Stimulated activated CD8-positive, alpha-beta memory T cell treated with anti-CD3 and anti-CD28 coated beads, Interleukin-2, amount 100 ng/mL, for 1 hour (primary cell): ENCODE data around the gene CADPS2.

Experiments
- DNase-seq, 2 donors: peaks; one replicate each; pipeline ENCODE4 v3.0.0-alpha.2; 2020; ENCODE audit warnings: low read depth in 2 of 2

CADPS2 gene

DNA sequence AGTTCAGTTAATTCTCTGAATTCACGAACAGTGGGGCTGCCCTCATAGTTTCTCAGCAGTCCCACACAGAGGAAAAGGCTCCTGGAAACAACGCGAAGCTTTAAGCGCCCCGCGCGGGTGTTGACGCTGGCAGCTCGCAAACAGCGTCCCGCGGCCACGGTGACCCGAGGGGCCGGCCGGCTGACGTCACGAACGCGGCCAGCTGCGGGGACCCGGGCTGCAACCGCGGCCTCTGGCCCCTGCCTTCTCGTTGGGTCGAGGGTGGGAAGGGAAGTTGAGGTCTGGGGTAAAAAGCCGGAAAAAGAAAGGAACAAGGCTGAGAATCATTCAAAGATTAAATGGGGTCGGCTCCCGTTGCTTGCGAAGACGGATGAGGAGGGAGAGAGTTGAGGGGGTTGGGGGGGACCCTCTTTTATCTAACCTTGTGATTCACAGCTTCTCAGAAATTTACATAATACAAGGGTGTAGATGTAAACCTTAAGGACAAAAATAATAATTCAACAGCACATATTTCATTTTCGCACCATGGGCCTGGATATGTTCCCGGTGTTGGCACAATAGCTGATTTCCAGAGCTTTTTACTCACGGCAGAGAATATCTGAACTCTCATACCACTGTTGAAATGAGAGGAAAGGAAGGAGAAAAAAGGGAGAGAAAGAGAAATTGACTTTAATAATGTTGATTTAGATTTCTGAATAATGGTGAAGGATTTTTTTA, 574.4 kb downstream of the CADPS2 start:
- DNase-seq = no peak

DNA sequence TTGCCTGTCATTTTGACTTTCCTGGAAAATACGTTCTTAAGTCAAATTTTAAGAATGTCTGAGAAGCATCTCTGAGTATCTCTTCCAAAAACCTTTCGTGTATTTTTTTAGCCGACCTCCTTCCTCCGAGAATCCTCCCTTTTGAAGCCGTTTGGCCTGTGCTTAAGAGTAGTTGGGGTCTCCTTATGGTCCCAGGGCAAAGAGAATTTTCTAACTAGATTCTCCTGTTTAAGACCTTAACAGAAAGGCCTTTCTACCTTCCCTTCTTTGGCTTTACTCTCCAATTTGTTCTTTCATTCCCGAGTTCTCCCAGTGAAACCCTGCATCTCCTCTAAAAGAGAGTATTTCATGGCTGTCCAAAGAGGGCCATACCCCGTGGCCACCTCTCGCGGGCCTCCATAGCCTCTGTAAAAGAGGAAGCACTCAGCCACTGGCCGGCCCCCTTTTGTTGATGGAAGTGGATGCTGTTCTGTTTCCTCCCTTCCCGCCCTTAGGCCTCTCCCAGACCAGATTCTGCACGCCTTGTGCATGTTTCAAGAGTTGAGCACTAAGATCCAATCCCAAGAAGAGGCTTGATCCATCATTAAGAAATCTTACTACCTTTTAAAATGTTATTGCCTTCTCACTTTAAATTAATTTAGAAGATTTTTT, 575.1 kb downstream of the CADPS2 start:
- no peak for DNase-seq

DNA sequence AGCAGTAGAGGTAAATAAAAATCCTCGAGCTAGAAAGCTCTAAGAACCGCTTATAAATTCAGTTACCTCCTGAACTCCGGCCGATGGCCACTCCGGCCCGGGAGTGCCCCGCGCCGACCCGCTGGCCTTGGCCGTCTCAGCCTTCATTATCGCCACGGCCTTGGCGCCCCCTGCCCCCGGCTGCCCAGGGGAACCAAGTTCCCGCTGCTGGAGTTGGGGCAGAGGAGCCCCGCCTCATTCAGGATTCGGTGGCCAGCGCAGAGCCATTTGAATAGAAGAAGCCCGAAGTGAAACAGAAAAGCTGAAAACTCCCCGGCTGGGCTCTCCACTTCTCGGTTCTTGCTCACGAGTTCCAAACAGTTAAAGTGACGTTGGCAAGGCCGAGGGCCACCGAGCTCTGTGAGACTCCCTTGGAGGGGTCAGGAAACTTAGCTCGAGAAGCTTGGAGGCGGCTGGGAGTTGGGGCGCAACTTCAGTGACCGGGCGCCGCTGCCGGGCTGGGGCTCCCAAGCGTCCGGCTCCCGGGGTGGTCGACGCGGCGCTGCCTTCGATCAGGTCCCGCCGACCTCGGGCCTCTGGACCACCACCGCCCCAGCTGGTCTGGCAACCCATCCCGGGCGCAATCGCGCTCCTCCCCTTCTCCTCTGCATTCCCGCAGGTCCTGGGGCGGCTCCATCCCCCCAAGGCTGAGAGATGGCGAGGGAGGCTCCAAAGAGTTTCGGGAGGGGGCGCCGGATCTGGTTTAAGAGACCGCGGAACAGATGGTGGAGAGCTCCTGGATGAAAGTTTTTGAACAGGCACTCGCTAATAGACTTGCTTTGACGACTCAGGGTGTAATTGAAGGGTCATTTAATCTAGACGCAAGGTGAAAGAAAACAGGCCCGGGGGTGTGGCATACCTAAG, 575.9 kb downstream of the CADPS2 start:
- DNase-seq = no peak

DNA sequence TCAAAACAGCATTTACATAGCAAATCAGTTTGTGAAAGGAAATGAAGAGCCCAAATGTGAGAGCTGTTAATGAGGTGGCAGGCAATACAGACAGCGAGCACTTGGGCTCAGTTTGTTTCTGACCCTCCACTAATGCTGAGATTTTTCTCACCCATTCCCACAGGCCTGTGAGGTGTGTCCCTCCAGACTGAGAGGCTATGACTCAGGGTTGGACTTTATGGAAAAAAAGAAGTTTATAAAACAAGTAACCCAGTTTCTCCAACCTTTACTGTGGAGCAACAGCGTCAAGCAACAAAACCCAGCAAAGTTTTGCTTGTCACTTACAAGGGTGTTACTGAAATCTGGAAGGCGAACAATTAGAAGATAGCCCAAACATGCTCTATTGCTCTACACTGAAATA, 576.8 kb downstream of the CADPS2 start:
- DNase-seq = no peak

DNA sequence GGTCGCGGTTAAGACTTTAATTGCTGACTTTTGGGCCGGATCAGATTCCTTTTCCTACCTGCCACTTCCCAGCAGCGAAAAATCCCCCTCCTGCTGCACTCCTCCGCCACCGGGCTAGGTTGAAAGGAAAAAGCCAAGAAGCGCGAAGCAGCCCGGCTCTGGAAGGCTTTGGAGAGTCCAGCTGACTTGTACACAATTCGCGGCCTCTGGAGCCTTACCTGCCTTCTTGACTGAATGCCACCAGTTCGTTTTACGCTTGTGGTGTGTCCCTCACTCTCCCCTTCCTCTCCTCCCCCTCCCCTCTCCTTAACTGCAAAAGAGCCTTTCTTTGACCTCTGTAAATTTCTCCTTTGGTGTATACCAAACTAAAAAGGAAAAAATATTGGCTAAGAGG, 579.0 kb downstream of the CADPS2 start:
- DNase-seq = no peak

DNA sequence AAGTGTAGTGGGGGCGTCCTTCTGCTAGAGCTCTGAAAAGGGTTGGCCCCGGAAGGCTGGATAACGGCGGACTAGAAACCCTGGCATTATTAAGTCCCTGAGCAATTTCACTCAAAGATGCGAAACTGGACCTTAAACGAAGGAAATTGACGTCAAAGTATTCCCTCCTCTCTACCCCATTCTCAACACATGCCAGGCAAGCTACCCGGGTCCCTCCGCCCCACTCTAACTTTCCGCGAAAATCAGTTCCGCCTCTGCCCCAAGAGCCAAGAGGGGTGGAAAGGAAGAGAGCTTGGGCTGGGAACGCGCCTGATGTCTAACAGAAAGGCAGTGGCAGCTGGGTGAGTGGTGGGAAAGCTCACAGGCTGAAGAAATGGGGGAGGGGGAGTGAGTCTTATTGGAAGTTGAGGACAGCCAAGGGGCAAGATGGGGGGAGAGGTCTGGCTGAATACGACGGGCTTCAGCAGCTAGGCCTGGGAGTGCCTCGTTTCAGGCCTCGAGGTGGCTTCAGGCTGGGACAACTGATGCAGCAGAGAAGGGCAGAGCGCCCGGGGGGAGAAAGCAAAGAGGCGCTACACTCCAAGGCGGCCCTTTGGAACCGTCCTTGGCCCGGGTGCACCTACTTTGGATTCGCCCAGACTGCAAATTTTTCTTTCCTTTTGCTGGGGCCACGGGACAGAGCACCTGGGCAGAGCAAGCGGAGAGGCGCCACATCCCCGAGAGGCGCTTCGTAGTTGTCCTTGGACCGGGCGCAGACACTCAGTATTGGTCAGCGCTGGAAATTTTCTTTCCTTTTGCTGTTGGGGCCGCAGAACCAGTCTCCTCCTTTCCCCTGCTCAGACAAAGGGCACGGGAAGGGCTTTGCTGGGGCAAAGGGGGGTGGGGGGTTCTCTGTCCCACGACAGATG, 579.7 kb downstream of the CADPS2 start:
- no peak for DNase-seq

DNA sequence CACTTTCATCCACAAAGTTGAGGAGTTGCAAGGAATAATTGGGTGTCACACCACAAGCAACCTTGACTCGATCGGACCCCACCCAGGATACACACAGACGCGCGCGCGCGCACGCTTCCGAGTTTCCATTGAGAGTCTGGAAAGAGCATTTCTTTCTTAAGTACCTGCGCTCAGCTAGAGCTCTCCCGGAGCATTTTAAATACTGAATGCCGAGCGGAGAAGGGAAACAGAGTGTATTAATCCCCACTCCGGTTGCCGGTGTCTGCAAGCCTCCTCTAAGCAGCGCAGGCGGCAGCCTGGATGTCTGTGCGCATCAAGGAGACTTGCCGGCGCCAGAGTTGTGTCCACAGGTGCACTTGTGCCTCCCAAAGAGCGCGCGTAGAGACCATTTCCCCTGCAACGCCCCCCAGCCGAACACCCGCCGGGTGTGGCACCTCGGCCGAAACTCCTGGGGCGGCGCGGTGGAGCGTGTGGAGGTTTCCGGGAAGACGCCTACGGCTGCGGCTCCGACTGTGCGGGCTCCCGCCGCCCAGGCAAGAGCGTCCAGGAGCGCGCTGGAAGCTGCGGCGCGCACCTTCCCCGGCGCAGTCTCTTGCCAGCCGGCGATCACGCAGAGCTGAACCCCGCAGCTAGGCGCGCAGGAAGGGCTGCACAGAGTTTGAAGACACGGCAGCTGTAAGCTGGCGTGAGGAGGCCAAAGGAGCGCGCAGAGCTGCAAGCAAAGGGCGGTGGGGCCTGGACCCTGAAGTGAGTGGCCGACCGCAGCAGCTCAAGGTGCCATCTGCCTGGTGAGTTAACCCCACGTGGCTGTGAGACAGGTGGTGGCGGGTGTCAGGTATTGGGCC, 580.6 kb downstream of the CADPS2 start:
- DNase-seq = no peak

DNA sequence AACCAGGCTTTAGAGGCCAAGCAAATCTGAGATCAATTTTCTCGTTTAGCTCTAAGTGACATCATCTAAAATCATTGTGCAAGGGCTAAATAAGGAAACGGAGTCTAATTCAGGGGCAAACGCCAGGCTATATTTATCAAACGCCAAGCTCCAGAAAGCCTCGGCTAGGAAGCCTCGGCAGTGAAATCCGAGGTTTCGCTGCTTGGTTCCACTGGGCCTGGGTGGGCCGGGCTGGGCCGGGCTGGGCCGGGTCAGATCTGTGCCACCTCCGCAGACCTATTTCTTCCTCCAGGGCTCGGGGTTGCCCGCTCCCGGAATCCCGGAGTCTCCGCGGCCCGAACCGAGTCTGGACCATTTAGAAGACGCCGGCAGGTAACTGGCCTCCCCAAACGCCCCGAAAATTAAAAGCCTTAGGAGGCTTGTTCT, 581.3 kb downstream of the CADPS2 start:
- no peak for DNase-seq

DNA sequence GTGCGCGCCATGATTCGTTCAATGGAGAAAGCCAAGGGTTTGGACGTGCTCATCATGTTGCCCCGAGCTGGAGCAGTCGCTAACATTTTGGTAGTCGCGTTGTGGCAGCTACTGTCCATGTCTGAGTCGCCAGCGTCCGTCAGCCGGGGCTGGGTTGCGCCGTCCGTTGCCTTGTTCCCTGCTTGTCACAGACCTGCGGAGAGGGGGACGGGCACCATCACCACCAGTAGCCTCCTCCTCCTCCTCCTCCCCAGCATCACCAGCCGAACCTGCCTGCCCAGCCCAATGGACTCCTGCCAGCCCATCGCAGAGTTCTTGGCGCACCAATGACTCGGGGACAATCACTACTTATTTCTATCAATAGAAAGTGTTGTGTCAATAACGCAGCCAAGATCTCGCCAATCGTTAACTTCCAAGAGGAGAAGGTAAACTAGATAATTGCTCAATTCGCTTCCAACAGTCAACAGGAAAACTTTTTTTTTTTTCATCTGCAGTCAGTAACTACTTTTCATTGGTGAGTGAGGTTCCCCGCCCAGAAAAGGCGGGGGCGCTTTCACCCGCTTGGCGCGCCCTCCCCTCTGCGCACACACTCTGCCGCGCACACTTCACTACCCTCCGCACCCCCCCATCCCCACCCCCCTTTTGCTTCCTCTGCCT, 581.8 kb downstream of the CADPS2 start, which contains the start of gene FEZF1:
Gene FEZF1, minus strand, starts transcription at position 432 of the 657 bp plus-strand sequence. Its CDS starts 313 bp downstream, at position 119.
- no peak for DNase-seq

DNA sequence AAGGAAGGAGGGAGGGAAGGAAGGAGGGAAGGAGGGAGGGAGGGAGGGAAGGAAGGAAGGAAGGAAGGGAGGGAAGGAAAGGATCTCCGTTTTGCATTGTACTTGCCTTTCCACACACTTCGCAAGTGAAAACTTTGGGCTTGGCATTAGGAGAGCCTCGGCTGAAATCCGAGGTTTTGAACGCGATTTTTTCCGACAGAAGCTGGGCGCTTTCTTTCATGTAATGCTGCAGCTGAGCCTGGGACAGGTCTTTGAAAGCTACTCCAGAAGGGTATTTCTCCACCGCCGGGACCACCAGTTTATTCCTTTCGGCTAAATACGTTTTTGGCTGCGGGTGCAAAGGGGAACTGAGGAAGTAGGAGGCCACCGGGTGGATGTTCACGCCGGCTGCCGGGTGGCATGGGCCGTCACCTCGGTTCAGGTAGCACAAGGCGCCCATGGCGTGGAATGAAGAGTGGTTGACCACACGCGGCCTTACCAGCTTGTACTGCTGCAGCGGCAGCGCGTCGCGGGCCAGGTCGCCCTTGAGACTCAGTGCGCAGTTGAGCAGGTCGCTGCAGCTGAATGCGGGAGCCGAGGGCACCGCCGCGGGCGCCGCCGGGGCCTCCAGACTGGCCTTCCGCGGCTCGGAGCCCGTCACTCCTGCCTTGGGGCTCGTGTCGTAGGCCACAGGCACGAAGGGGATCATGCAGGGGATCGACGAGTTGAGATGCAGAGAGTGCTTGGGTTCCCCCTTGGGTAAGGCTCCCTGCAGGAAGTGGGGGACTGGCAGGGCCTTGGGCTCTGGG, 582.5 kb downstream of the CADPS2 start:
- DNase-seq = no peak

DNA sequence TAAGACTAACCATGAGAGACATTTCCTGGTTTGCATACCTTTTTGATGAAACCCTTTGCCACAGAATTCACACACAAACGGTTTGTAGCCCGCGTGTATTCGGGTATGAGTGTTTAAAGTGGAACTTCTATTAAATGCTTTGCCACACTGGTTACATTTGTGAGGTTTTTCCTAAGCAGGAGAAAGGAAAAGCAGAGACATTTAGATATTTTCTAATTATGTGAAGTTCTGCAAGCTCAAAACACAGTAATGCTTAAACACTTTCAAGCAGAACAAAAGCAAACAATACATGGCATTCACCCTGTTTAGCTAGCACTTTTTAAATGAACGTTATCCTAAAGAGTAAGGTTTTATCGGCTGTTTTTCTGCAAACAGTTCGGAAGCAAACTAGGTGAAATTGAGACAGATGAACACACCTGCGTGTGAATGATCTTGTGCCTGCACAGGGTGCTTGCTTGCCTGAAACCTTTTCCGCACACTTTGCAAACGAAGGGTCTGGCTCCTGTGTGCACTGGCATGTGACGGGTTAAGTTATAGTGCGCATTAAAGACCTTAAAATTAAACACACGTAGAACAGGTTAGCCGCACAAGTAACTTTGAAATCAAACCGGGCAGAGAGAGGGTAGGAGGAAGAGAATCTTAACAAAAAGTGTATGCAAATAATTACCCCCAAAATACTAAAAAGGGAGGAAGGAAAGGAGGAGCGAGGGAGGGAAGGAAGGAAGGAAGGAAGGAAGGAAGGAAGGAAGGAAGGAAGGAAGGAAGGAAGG, 583.3 kb downstream of the CADPS2 start:
- no peak for DNase-seq

DNA sequence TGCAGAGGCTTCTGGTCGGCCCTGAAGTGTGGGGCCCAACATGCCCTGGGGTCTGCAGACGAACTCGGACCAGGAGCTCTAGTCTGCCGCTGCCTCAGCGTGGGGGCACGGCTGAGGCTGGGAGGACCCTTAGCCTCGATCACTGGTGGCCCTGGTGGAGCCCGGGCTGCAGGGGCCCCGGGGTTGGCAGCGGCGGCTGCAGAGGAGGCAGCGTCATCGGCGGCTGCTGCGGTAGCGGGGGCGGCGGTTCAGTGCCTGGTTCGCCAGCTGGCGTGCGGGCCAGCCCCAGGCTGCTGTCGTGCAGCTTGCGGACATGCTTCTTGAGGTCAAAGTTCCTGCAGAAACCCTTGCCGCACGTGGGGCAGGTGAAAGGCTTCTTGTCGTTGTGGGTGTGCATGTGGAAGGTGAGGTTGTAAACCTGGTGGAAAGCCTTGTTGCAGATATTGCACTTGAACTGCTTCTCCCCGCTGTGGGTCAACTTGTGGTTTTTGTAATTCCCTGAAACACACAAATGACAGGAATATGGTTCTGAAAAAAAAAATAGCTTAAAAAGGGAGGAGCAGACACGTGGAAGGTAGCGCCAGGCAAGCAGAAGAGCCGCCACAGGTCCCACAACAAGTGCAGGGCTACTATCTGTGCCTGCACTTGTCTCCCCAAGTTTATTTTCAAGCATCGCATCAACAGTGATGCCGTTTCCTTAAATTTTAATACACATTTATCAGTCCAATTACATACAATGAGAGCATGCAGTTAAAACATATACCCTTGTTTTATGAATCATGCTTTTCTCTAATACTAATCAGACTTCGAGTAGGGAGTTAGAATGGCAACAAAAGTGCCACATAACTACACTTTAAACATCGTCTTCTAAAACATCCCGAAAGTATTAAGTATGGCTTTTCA, 584.2 kb downstream of the CADPS2 start:
- no peak for DNase-seq

DNA sequence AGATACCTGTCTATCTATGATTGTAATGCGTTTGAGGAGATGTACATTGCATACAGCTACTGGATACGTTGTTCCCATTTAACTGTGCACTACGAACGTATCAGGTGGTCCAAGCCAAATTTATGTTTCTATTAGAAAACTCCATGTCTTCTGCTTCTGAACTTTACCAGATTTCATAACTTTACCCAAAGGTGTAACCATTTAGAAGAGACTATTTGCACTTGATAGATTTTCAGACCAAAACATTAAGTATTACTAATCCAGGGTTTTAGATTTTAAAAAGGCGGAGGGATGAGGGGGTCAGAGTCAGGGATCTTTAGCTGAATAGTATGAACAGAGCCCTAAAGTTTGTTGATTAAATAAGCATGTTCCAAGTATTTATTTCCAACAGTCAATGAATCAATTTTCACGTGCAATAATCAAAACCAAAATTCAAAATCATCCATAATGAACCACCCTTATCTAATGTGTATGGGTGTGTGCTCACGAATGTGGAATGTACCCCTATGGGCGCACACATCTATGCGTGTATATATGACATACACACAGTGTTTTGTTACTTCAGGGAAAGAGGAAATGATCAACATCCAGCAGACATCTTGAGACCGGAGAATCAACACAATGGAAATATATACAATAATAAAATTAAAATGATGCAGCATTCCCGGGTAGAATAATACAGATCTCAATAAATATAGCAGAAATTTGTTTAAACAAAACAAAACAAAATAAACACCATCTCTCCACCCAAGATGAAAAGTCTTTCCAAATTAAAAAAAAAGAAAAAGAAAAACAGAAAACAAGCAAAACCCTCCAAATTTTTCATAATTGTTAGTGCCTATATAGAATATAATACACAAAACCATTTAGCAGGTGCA, 585.1 kb downstream of the CADPS2 start:
- no peak for DNase-seq

DNA sequence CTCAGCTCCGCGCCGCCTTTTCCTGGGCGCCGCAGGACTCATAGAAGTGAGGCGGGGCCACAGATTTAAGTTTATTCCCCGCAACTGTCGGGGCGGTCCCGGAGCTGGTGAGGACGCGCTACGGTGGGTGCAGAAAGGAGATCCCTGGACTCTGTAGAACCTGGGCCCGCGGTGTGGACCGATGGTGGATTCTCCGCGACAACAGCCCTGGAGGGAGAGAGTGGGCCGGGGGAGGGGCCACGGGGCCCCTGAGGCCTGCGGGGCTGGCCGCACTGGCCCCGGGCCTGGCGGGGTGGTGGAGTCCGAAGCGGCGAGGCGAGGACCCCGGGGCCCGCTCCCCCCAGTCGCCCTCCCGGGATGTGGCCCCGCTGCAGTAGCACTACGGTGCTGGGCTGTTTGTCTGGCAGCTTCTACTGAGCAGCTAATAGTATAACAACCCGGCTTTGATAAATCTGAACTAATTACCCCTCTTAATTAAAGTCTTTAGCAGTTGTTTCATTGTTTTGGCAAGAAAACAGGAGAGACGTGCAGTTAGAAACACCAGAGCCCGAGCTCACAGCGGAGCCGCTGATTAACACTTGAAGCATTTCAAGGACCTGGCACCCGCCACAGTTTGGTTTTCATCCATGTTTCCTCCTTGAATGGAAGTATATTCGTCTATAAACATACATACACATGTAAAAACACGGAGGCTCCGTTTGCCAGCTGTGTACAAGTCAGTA, 585.9 kb downstream of the CADPS2 start:
- no peak for DNase-seq

DNA sequence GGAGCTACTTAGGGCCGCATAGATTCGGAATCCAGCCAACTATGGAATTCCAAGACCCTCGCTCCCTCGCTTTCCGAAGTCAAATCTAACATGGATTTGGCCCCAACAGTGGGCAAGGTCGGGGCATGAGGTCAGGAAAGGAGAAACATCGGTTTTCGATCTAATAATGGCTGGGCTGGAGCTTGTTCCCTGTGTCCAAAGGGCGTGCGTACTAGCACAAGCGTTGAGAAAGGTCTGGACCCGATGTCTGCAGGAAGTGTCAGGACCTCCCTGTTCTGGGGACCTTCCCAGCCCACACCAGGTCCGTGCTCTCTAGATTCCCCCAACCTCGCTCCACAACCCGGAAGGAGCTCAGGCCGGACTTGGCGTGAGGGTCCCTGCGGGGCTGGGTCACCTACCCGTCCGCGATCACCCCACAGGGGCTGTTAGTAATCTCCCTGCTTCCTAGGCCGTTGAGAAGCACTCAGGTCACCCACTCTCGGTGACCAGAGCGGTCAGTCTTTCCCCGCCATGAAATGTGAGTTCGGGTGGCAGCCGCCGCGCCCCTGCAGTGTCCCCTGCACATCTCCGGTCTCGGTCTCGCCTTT, 586.5 kb downstream of the CADPS2 start:
- DNase-seq = no peak
